H1 (cell line): ENCODE data around the gene MAPK14. TPM values are rescaled to one million over a fixed set of nuclear protein-coding genes. Genes with fewer than 3 reads are reported as not detected.

Source experiments
- CTCF ChIA-PET: fragments of 300-600 bp; sonication (Branson Sonifier 250); formaldehyde crosslinking; loops from one replicate; lab custom pipeline; 2021; ENCODE audit not compliant: partially characterized antibody; lab: Charles Lee
- POLR2A ChIA-PET: fragments of 300-600 bp; sonication (Branson Sonifier 250); formaldehyde crosslinking; loops from one replicate; lab custom pipeline; 2021; ENCODE audit warnings: inconsistent platforms; ENCODE audit not compliant: partially characterized antibody; lab: Charles Lee
- DNase-seq, 2 experiments: peaks; one replicate each; pipeline versions ENCODE4 v3.0.0 to v3.0.0-alpha.2; 2010 to 2022; ENCODE audit warnings: low spot score in 2 of 2, low read depth in 1 of 2, mixed read lengths in 1 of 2
- FAIRE-seq: peaks from 2 replicates; lab custom pipeline; 2011; peaks lifted over from hg19 to GRCh38; lab: Jason Lieb, UNC
- H2AFZ ChIP-seq: 2 replicates; pipeline ENCODE4 v1.8.1; 2012; ENCODE audit warnings: low read length, inconsistent platforms
- H2AK5ac ChIP-seq: 2 replicates; pipeline ENCODE4 v1.6.1; 2013; ENCODE audit warnings: low read depth, low read length
- H2BK120ac ChIP-seq: replicated peaks from 2 replicates; pipeline ENCODE3; 2013; ENCODE audit warnings: low read depth, low read length, inconsistent platforms
- H2BK12ac ChIP-seq: 2 replicates; pipeline ENCODE4 v1.6.1; 2013; ENCODE audit warnings: low read depth, low read length
- H2BK15ac ChIP-seq: 2 replicates; pipeline ENCODE4 v1.6.1; 2013; ENCODE audit warnings: low read length
- H2BK20ac ChIP-seq: 2 replicates; pipeline ENCODE4 v1.6.1; 2013; ENCODE audit warnings: low read length
- H2BK5ac ChIP-seq: 2 replicates; pipeline ENCODE4 v1.6.1; 2013; ENCODE audit warnings: low read depth, low read length
- H3K14ac ChIP-seq: 2 replicates; pipeline ENCODE4 v1.6.1; 2013; ENCODE audit warnings: inconsistent platforms; ENCODE audit not compliant: insufficient read length
- H3K18ac ChIP-seq: 2 replicates; pipeline ENCODE4 v1.6.1; 2013; ENCODE audit warnings: low read length; ENCODE audit errors: extremely low read depth
- H3K23ac ChIP-seq: 2 replicates; pipeline ENCODE4 v1.6.1; 2013; ENCODE audit warnings: inconsistent platforms; ENCODE audit not compliant: insufficient read length
- H3K23me2 ChIP-seq: 2 replicates; pipeline ENCODE4 v1.6.1; 2013; ENCODE audit warnings: low read depth, low read length
- H3K27ac ChIP-seq: 2 replicates; pipeline ENCODE4 v1.6.1; 2011; ENCODE audit warnings: low read depth, low read length, inconsistent platforms
- H3K27me3 ChIP-seq, 4 experiments: replicated peaks in 1 of 4; 1 replicate in 1 of 4; 2 replicates in 3 of 4; pipeline versions ENCODE4 v1.6.1 to v1.8.1; 2011 to 2013; ENCODE audit warnings: low read length in 3 of 4, mild to moderate bottlenecking in 3 of 4, inconsistent platforms in 2 of 4, mixed read lengths in 2 of 4, moderate library complexity in 1 of 4; ENCODE audit not compliant: control insufficient read depth in 3 of 4, insufficient read depth in 3 of 4; ENCODE audit errors: extremely low read depth in 1 of 4
- H3K36me3 ChIP-seq, 4 experiments: 2 replicates each; pipeline versions ENCODE4 v1.6.1 to v1.8.1; 2011 to 2013; ENCODE audit warnings: mild to moderate bottlenecking in 4 of 4, low read length in 3 of 4, moderate library complexity in 2 of 4, control low read depth in 1 of 4, inconsistent platforms in 1 of 4; ENCODE audit not compliant: insufficient read depth in 4 of 4, control insufficient read depth in 2 of 4
- H3K4ac ChIP-seq: replicated peaks from 2 replicates; pipeline ENCODE3; 2013; ENCODE audit warnings: low read length, low read depth, mixed read lengths, inconsistent platforms; ENCODE audit not compliant: insufficient read length
- H3K4me1 ChIP-seq, 4 experiments: replicated peaks in 1 of 4; 1 replicate in 1 of 4; 2 replicates in 3 of 4; pipeline versions ENCODE4 v1.6.1 to v1.8.1; 2011 to 2013; ENCODE audit warnings: low read length in 3 of 4, inconsistent platforms in 2 of 4, mixed read lengths in 1 of 4; ENCODE audit not compliant: insufficient read depth in 4 of 4, control insufficient read depth in 3 of 4
- H3K4me2 ChIP-seq, 2 experiments: 2 replicates each; pipeline versions ENCODE4 v1.6.1 to v1.8.1; 2011 to 2013; ENCODE audit warnings: low read depth in 2 of 2, low read length in 2 of 2, control low read depth in 1 of 2, inconsistent platforms in 1 of 2, mild to moderate bottlenecking in 1 of 2; ENCODE audit not compliant: insufficient read depth in 1 of 2
- H3K4me3 ChIP-seq, 4 experiments: fragments of 200-600, 300-600 bp in 1 of 4; sonication (generic), shearing (Covaris generic), sonication (Bioruptor Twin) in 1 of 4; 2 replicates each; pipeline versions ENCODE4 v1.5.1 to v1.8.1; 2011 to 2016; ENCODE audit warnings: low read length in 4 of 4, low read depth in 3 of 4, control low read depth in 2 of 4, inconsistent platforms in 2 of 4, mild to moderate bottlenecking in 2 of 4, mixed read lengths in 1 of 4, moderate library complexity in 1 of 4; ENCODE audit not compliant: insufficient read depth in 2 of 4; ENCODE audit errors: extremely low read depth in 1 of 4
- H3K56ac ChIP-seq: replicated peaks from 2 replicates; pipeline ENCODE3; 2013; ENCODE audit warnings: low read depth, mild to moderate bottlenecking, mixed read lengths, low read length, inconsistent platforms; ENCODE audit not compliant: insufficient read length
- H3K79me1 ChIP-seq: 2 replicates; pipeline ENCODE4 v1.6.1; 2013; ENCODE audit warnings: low read depth, low read length, control low read depth
- H3K79me2 ChIP-seq, 2 experiments: 2 replicates each; pipeline versions ENCODE4 v1.6.1 to v1.8.1; 2012 to 2013; ENCODE audit warnings: low read length in 2 of 2, mild to moderate bottlenecking in 2 of 2, inconsistent platforms in 1 of 2; ENCODE audit not compliant: insufficient read depth in 2 of 2, control insufficient read depth in 1 of 2
- H3K9ac ChIP-seq, 4 experiments: replicated peaks in 1 of 4; 1 replicate in 1 of 4; 2 replicates in 3 of 4; pipeline versions ENCODE4 v1.6.1 to v1.8.1; 2011 to 2013; ENCODE audit warnings: low read depth in 3 of 4, low read length in 3 of 4, control low read depth in 2 of 4, mild to moderate bottlenecking in 2 of 4, moderate library complexity in 2 of 4, inconsistent platforms in 1 of 4; ENCODE audit errors: extremely low read depth in 1 of 4
- H3K9me3 ChIP-seq, 2 experiments: 2 replicates each; pipeline versions ENCODE4 v1.6.1 to v1.8.1; 2012 to 2013; ENCODE audit warnings: mild to moderate bottlenecking in 2 of 2, moderate library complexity in 2 of 2, control low read depth in 1 of 2, inconsistent platforms in 1 of 2, low read depth in 1 of 2, low read length in 1 of 2, mixed read lengths in 1 of 2; ENCODE audit not compliant: insufficient read depth in 2 of 2
- H4K20me1 ChIP-seq, 2 experiments: replicated peaks in 1 of 2; 2 replicates each; pipeline versions ENCODE3 to v1.8.1; 2011 to 2013; ENCODE audit warnings: inconsistent platforms in 2 of 2, low read length in 2 of 2, mild to moderate bottlenecking in 1 of 2; ENCODE audit not compliant: insufficient read depth in 2 of 2, control insufficient read depth in 1 of 2
- H4K5ac ChIP-seq: 2 replicates; pipeline ENCODE4 v1.6.1; 2013; ENCODE audit warnings: low read length, low read depth, mixed read lengths, inconsistent platforms; ENCODE audit not compliant: insufficient read length
- H4K8ac ChIP-seq: 2 replicates; pipeline ENCODE4 v1.8.0; 2013; ENCODE audit warnings: mild to moderate bottlenecking, moderate library complexity, low read length, inconsistent platforms; ENCODE audit not compliant: insufficient read depth; ENCODE audit errors: extremely low read depth
- H4K91ac ChIP-seq: replicated peaks from 2 replicates; pipeline ENCODE3; 2013; ENCODE audit warnings: low read length, mixed read lengths, inconsistent platforms; ENCODE audit not compliant: insufficient read length
- CBX5 ChIP-seq: fragments of 300-800, 300-1000 bp; sonication (generic); IDR thresholded peaks from 2 replicates; pipeline ENCODE4 v1.7.1; 2016; ENCODE audit warnings: antibody characterized with exemption, low read length, low read depth
- CBX8 ChIP-seq: fragments of 300-800, 300-1000 bp; sonication (generic); IDR thresholded peaks from 2 replicates; pipeline ENCODE4 v1.7.1; 2016; ENCODE audit warnings: low read depth, low read length, borderline replicate concordance
- EGR1 ChIP-seq: IDR thresholded peaks from 2 replicates; pipeline ENCODE4 v1.6.1; 2011; ENCODE audit warnings: low read depth, low read length, borderline replicate concordance
- KDM1A ChIP-seq: fragments of 200-600, 300-600 bp; sonication (generic); IDR thresholded peaks from 2 replicates; pipeline ENCODE4 v1.7.1; 2016; ENCODE audit warnings: mild to moderate bottlenecking, low read length, borderline replicate concordance
- POU5F1 ChIP-seq: IDR thresholded peaks from 2 replicates; pipeline ENCODE4 v1.6.1; 2011; ENCODE audit warnings: low read depth, mild to moderate bottlenecking, low read length, moderate library complexity
- RAD21 ChIP-seq, 2 experiments: IDR thresholded peaks in 1 of 2; conservative IDR thresholded peaks in 1 of 2; 2 replicates each; pipeline ENCODE4 v1.6.1; 2011; ENCODE audit warnings: low read depth in 2 of 2, low read length in 2 of 2, improper control_type of control experiment in 1 of 2, inconsistent platforms in 1 of 2, mild to moderate bottlenecking in 1 of 2, moderate library complexity in 1 of 2
- SP1 ChIP-seq: IDR thresholded peaks from 2 replicates; pipeline ENCODE4 v1.6.1; 2011; ENCODE audit warnings: low read depth, low read length
- SP2 ChIP-seq: IDR thresholded peaks from 2 replicates; pipeline ENCODE4 v1.6.1; 2012; ENCODE audit warnings: mild to moderate bottlenecking, low read length, inconsistent platforms
- TCF12 ChIP-seq: IDR thresholded peaks from 2 replicates; pipeline ENCODE4 v1.6.1; 2011; ENCODE audit warnings: low read depth, mild to moderate bottlenecking, low read length
- TEAD4 ChIP-seq: IDR thresholded peaks from 2 replicates; pipeline ENCODE4 v1.6.1; 2012; ENCODE audit warnings: low read depth, low read length, inconsistent platforms, mixed read lengths
- WGBS, 2 experiments: shearing (Covaris generic) in 1 of 2; methylation state at CpG; one replicate each; pipeline versions ENCODE4 v1.1.6 to v1.1.7; 2013 to 2015; ENCODE audit warnings: low lambda C conversion rate in 2 of 2, mixed read lengths in 2 of 2, inconsistent platforms in 1 of 2, low coverage in 1 of 2, missing lambda C conversion rate in 1 of 2; ENCODE audit not compliant: insufficient replicate concordance in 2 of 2, insufficient coverage in 1 of 2, insufficient read length in 1 of 2; ENCODE audit errors: extremely low coverage in 1 of 2, missing lambda C conversion rate in 1 of 2; 5-methylcytosine and 5-hydroxymethylcytosine counted together
- polyA plus RNA-seq, 7 experiments: library from polyadenylated mRNA; depleted of rRNA in 3 of 7; stranded (reverse) in 5 of 7; unstranded in 2 of 7; fragments of >200 nt in 5 of 7; fragments of 200-250 nt in 2 of 7; gene quantifications; 1 replicate in 5 of 7; 2 replicates in 1 of 7; 4 replicates in 1 of 7; pipeline versions ENCODE4 v1.2.1 to v1.2.3, GENCODE V29; 2011 to 2013; ENCODE audit warnings: missing spikeins in 2 of 7, mixed read lengths in 2 of 7
- total RNA-seq: library from RNA; stranded (reverse); fragmentation: NEBNext Ultra II Directional; extraction: Animal tissue kit (Norgen Biotek cat#: 25700); gene quantifications from 2 replicates; pipeline ENCODE4 v1.2.1, GENCODE V29; 2021

MAPK14 gene
- total and polyA plus RNA-seq, 2 of the 8 experiments (the other 6 are each of a cell fraction or from before 2014, with no cell fraction given), result 18.1 to 39.3 TPM

DNA sequence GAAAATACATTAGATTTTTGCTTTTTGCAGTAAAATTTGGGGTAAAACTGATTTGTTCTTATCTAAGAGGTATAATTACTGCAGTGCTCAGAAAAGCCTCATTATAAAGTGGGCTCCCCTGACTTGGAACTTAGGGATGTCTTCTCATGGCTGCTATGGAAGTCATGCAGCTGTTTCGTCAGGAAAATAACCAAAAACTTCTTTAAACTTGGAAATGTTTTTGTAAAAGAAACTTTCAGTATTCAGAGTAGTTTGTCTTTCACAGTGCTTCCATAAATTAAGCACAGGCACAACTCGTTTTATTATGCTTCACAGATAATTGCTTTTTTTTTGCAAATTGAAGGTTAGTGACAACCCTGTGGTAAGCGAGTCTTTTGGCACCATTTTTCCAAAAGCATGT lies 6.8 kb downstream of the MAPK14 start:
- WGBS, 2 experiments, result 80% methylated on average over 3 of the region's 3 CpGs; no CpG with 5 or more reads in 1 of the 2 experiments
- Histone ChIP-seq H3K4me2 (no peak overlapping the region), H3K23ac (no peak overlapping the region), H3K27ac (no peak overlapping the region), H3K27me3 (no peaks in the 10 kb centered on the region), H3K79me1 (peaks cover 3% of the 10 kb centered on the region; the same call in 1 of the 2 replicates), H2AFZ (no peak overlapping the region), H3K23me2 (no peaks in the 10 kb centered on the region), H3K18ac (no peak overlapping the region), H2BK5ac (no peak overlapping the region), H4K91ac (no peak overlapping the region), H3K14ac (no peak overlapping the region), H3K36me3 (no peaks in the 10 kb centered on the region), H3K4ac (no peak overlapping the region), H2BK12ac (no peak overlapping the region), H2BK20ac (no peak overlapping the region), H3K9ac (no peak overlapping the region), H3K9me3 (no peaks in the 10 kb centered on the region), H3K4me3 (no peak overlapping the region), H4K8ac (no peak overlapping the region), H4K20me1 (peaks cover 10 to 12% of the 10 kb centered on the region in 2 experiments), H3K56ac (no peak overlapping the region), H2BK120ac (no peak overlapping the region), H3K4me1 (no peaks in the 10 kb centered on the region; a peak in 2 of 7 replicates), H4K5ac (no peak overlapping the region), H3K79me2 (peaks cover 3 to 92% of the 10 kb centered on the region in 2 experiments; a peak in 3 of 4 replicates), H2AK5ac (no peak overlapping the region), H2BK15ac (no peak overlapping the region)
- ChIA-PET CTCF (no interaction called here), POLR2A (no interaction called here)
- no peak for FAIRE-seq
- no peak for DNase-seq
- no peak for TF ChIP-seq TCF12
- no peak for TF ChIP-seq CBX8
- no peak for TF ChIP-seq SP2
- no peak for TF ChIP-seq RAD21 (IDR thresholded peaks at IDR 0.05 in 1 of 2, conservative IDR thresholded peaks at IDR 0.05 in 1 of 2; ENCODE audit: low read depth in 2 of 2, low read length in 2 of 2)
- no peak for TF ChIP-seq CBX5
- TF ChIP-seq POU5F1, result no peak
- TF ChIP-seq EGR1, result no peak
- no peak for TF ChIP-seq KDM1A
- no peak for TF ChIP-seq TEAD4
- no peak for TF ChIP-seq SP1
